GM19239 (cell line): ENCODE data around the gene ATP8B4.

Source experiments
- DNase-seq: peaks from one replicate; pipeline ENCODE4 v3.0.0; 2011; ENCODE audit warnings: low spot score; ENCODE audit not compliant: insufficient read length
- FAIRE-seq: peaks from 2 replicates; lab custom pipeline; 2011; peaks lifted over from hg19 to GRCh38; lab: Jason Lieb, UNC

The ATP8B4 gene

DNA sequence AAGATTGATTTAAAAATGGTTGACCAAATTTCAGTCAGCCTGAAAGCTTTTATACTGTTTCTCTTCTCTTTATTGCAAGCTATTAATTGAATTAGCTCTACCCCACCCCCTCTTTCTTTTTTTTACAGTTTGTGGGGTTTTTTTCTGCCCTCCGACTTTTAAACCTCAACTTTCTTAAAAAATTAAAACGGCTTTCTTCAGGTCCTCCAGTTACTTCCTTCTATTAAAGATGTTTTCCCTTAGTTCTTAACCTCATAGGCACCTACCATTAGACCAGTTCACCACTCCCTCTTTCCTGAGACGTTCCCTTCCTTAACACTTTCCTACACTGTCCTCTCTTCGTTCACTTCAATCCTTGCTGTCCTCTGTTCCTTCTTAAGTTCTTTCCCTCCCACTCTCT lies 52.4 kb downstream of the ATP8B4 start:
- DNase-seq (no peak), FAIRE-seq (no peak)

DNA sequence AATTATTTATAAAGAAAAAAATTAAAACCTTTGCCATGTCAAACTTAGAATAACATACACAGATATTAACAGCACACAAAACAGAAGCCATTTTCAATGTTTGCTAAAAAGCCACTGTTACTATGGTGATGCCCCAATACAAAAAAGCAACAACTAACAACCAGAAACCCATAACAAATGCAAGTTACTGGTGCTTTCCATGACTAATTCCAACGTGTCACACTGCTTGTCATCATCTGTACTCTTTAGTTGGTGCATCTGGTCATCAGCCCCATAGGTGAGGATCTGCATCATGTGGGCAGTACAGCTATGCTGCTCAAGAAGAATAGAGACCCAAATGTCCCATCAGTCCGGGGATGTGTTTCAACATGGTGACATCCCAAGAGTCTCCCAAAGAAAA lies 52.8 kb downstream of the ATP8B4 start:
- DNase-seq (no peak), FAIRE-seq (no peak)

DNA sequence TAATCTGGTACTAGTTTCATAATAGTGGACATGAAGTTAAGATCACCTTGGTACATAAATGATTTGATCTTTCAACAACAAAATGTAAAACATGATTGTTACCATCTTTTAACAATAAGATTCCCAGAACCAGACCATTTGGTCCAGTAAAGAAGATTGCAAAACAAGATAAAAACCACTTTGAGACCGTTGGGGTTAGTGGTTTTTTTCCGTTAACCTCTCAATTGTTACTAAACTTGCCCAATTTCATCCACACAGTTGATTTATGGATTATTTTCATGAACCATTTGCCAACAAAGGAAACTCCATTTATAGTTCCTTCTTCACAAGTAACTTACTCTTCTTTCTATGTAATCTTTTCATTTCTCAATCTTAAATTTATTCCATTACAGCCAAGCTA lies 53.8 kb downstream of the ATP8B4 start:
- DNase-seq (no peak), FAIRE-seq (no peak)

DNA sequence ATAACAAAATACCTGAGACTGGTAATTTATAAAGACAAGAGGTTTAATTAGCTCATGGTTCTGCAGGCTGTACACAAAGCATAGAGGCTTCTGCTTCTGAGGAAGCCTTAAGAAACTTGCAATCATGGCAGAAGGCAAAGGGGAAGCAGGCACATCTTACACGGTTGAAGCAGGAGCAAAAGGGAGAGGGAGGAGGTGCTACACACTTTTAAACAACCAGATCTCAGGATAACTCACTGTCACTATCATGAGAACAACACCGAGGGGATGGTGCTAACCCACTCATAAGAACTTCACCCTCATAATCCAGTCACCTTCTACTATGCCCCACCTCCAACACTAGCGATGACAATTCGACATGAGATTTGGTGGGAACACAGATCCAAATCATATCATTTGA lies 54.4 kb downstream of the ATP8B4 start:
- FAIRE-seq (no peak), DNase-seq (no peak)

DNA sequence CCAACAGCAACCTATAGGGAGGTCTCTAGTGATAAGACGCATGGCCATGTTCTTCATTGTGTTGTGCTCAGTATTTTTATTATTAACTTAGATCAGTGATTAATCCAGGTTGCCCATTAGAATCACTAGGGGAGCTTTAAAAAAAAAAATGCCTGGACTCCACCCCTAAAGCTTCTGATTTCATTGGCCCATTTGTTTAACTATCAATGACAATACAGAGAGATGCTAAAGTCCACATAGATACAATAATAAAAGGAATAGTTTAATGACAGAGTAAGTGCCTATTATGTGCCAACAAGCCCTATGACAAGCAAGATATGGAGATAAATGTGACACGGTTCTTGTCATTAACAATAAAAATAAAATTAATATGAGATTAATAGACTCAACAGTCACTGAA lies 55.8 kb downstream of the ATP8B4 start:
- DNase-seq (no peak), FAIRE-seq (no peak)

DNA sequence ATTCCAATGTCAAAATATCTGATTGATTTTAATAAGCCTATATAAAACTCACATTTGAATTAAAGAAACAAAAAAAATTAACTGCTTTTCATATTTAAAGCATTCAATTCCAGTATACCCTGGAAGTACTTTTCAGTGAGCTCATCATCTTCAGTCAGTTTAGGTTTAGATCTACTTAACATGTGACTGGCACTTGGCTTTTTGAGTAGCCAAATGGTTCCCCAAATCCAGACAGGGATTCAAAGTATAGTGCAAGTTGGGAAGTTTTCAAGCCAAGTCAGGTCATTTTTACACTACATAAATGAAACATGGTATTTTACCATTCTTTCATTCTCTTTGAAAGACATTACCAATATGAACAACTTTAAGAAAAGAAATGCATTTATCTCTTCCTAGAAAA lies 57.5 kb downstream of the ATP8B4 start:
- FAIRE-seq (no peak), DNase-seq (no peak)

DNA sequence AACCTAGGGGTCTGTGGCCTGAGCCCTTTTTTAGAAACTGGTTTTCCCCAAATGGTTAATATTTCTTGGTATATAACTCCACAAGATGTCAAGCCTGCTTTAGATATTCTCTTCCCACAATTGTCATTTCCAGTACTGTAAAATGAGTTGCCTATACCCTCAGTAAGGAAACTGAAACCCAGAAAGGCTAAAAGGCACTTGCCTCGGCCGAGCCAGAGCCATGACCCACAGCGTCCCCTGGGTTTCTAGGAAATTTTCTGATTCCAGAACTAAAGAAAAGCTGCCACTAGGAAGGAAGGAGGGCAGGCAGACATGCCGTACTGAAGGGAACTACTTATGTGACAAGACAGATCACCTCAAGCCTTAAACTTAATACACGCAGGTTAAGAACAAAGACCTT lies 59.1 kb downstream of the ATP8B4 start:
- FAIRE-seq (no peak), DNase-seq (no peak)

DNA sequence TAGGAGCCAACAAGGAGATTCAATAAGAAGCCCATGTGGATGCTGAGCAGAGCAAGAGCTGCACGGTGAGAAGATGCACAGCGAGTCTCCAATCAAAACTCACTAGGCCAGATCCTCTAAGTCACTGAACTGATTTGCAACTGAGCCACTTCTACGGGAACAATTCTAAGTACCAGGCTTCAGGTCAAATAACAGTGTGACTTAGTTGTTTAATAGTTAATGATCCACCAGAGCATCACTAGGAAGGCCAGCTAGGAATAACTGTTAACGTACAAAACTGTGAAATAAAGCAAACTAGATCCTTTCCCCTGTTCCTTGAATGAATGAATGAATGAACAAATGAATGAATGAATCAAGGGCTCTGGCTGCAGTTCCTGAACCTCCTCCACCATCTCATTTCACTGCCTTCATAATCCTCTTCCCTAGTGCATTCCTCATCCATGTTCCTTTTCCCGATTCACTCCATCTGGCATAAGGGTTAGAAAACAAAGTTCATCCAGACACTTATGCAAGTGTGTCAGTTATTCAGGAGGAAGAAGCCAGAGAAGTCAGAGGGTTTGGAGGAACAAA lies 59.7 kb downstream of the ATP8B4 start:
- DNase-seq (no peak), FAIRE-seq (no peak)

DNA sequence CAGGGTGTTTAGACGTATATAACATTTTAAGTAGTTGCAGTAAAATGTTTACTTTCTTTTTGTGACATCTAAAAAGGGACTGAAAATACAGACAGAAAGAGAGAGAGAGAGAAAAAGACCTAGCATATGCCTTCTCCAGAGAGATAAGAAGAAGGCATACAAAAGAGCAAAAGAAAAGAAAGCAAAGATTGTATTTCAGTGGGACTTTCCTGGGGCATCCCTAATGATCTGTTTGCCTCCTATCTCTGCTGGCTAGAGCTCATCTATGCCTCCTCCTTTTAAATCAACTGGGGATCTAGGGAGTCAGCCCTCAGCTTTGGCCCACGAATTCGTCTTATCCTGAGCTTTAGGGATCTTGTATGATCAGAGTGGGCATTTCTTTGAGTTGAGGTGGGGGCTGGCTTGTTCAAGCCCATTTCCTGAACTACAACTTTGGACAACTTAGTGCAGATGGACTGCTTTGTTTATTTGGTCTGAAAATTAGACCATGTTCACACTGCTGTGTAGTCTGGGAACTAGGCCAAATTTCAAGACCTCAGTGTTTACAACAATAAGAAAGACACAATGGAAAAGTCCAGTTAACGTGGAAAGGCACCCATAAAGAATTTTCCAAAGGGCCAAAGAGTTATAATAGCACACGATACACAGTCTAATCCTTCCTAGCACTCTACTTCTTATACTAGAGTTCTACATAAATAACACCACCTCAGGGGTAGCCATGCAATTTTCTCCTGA lies 61.0 kb downstream of the ATP8B4 start:
- FAIRE-seq (no peak), DNase-seq (no peak)

DNA sequence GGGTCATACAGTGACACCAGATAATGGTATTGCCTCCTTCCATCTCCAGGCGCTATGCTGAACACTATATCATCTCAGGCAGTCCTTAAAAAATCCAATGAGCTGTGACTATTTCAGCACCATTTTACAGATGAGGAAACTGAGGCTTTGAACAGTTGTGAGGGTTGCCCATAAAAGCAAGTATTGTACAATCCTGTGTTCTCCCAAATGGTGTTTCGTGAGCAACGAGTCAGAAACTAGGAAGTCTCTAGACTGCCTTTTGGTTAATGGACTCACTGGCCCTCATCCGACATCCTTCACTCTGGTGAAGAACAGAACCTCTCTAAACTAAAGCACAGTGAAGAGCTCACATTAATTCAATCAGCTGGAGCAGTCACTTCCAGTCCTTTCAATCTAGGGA lies 61.8 kb downstream of the ATP8B4 start:
- DNase-seq (no peak), FAIRE-seq (no peak)

DNA sequence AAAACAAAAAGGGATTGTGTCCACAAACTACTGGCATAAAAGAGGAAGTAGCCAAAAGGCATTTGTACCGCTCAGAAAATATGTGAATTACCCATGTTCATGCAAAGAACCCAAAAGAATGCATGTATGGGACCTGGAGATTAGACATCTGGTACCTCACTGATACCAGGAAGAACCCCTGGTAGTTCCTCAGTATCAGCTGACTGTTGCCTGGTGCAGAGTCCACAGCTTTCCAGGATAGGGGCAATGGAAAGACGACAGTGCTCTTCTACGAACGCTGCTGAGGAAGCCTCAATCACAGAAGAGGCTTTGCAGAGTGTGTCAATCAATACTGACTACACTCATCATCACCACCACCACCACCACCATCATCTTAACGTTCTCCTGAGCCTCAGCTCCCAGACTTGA lies 63.3 kb downstream of the ATP8B4 start:
- DNase-seq (no peak), FAIRE-seq (no peak)

DNA sequence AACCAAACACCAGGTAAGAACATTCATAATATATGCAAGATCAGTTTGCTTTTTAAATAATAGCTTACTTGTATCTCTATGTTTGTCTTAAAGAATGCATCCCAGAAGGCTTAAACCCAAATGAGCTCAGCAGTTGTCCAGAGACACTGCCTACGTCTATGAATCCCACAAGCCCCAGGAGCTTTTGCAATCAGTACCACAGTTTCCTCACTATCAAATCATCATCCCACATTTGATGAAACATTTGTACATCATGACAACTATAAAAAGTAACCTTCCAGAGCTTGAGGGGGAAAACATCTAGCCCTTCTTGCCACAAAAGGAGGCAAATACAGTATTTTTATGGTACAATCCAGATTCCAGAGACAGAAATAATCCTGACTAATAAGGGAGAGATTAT lies 63.7 kb downstream of the ATP8B4 start:
- DNase-seq (no peak), FAIRE-seq (no peak)

DNA sequence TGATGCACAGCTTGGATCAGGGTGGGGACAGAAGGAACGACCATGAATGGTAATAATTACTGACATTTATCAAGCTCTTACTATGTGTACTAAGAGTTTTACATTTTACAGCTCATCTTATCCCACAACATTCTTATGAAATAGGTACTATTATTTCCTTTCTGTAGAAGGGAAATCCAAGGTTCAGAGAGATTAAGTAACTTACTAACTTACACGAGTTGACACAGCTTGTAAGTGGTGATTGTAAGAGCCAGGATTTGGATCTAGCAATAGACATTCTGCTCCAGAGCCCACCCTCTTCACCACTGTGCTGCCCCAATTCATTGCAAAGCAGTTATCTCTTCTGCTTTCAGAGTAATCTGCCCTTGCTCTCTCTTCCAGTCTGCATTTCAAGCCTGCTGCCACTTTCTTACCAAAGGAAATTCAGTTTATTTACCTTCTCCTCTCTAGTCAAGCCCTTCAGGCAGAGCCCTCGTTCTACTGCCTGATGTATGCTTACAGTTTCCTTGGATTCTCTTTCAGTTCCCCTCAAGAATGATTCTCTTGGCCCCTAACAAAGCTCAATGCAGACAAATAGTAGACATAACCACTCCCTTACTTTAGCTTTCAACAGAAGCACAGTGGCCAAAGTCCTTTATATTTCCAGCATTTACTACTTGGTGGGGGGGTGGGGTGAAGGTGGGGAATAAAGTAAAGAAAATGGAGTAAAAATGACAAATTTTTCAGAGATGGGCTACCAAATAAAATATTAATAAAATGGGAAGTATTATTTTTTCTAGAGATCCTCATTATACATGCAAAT lies 65.8 kb downstream of the ATP8B4 start:
- FAIRE-seq (no peak), DNase-seq (no peak)

DNA sequence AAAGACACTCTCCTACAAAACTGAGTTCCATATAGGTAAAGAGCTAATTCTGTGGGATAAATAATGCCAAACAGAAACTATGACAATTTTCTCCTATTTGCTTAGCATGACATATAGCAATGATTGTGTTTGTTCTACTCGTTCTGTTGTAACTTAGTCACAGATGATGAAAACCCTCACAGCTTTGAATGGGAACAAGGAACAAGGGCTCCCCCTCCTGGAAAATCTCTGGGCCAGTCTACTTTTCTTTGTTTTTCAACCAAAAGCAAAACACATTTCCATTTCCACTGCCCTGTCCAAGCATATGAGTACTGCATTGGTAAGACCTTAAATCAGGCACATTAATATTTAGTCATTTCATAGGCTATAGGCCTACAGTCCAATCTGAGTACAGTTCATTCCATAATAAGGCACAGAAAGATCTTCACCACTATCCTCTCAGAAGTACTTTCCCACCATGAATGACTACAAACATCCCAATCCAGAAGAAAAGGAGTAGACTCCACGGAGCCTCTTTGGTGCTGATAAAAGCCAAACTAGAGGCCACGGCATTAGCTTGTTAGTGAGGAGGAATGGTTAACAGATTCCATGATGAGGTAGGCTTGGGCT lies 67.1 kb downstream of the ATP8B4 start:
- no peak for DNase-seq
- FAIRE-seq = no peak

DNA sequence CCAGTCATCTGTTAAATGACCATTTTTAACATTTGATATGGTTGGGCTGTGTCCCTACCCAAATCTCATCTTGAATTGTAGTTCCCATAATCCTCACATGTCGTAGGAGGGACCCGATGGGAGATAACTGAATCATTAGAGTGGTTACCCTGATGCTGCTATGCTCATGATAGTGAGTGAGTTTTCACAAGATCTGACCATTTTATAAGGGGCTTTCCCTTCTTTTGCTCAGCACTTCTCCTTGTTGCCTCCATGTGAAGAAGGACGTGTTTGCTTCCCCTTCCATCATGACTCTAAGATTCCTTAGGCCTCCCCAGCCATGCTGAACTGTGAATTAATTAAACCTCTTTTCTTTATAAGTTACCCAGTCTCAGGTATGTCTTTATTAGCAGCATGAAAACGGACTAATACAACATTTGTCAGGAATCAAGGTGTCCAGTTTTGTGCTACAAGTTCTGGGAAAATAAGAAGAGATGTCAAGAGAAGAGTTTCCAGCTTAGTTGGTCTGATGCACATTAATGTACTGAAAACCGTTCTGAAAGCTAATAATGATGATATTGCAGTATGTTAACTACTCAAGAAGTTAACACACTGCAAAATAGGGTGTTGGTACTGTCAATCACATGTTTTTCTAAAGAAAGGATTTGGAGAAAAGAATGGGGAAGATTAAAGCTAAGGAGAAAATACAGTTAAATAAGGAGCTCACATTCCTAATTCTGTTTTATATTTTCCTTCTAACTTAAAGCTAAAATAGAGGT lies 67.9 kb downstream of the ATP8B4 start:
- DNase-seq = no peak
- no peak for FAIRE-seq

DNA sequence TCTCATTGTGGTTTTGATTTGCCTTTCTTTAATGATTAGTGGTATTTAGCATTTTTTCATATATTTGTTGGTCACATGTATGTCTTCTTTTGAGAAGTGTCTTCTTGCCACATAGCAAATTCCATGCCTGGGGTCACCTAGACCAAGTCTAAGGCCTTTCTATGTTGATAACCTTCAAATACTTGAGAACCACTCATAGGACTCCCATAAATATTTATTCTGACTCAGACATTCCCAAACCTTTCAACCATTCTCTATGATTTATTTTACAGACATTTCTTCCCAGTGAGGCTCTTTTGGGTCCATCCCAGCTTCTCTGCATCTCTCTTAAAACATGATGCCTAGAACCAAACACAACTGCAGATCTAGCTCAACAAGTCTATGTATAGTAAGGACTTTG lies 69.2 kb downstream of the ATP8B4 start:
- DNase-seq = no peak
- no peak for FAIRE-seq

DNA sequence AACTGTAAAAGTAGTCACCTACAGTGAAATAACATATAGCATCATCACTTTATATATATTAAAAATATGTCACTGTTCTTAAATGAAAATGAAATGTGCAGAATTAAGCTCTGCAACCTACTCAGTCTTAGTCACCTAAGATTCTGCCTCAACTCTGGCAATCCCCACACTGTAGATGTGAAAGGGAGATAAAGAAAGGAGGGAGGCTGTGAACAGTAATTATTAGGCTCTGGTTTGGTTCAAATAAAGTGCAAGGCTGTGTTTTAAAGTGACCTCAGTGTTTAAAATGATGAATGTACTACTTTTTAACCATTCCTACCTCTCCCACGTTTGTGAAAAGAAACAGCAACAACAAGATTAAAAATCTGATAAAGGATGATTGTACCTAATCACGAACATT lies 72.2 kb downstream of the ATP8B4 start:
- no peak for FAIRE-seq

DNA sequence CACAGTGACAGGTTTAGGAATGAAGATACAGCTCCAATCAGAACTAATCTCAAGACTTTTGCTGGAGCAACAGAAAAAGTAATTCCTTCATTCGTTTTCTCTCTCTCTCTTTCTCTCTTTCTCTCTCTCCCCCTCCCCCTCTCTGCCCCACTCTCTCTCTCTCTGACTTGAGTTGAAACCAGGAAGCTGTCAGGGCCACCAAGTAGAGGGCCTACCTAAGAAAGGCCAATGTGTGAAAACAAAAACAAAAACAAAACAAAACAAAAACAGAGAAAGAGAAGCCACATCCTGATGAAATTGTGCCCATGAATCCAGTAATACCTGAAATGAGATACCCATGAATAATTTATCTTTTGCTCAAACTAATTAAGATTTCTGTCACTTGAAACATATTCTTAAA lies 72.9 kb downstream of the ATP8B4 start:
- DNase-seq = no peak
- no peak for FAIRE-seq

More for the DNA sequence above, 72.2 kb downstream of the ATP8B4 start:
- no peak for DNase-seq

DNA sequence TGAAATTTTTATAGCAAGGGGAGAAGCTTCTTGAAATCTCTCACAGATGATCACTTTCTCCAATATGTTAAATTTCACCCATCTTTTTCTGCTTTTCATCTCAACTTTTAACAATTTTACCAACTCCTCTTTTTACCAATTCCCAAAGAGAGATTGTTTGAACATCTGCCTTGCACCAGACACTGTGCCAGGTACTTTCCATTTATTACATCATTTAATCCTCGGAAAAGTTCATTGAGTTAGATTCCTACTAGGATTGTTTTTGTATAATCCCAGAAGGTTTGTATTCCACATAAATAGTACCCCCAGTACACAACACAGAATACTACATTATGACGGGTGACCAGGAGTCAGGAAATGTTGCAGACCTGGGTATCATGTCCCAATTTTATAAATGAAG lies 74.1 kb downstream of the ATP8B4 start:
- DNase-seq (no peak), FAIRE-seq (no peak)

DNA sequence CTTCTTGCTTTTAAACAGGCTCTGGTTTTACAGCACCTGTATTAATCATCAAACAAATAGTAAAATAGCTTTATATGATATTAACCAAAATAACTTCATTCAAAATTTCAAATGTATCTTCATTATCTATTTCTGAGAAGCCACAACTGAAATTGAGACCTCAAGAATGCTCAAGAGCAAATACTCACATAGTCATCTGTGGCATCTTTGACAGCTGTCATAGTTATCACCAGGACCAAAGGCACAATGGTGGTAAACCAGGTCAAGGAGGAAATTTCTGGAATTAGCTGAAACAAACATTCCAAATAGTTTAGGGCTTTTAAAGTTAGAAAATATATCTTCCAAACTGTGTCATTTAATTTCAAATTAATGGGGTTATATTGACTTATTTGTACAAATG lies 74.6 kb downstream of the ATP8B4 start:
- DNase-seq (no peak), FAIRE-seq (no peak)
